HG02623 (cell line): ENCODE results near the gene CENPP.
"Not testable (repeated sequence)": the region's sequence is repeated elsewhere in the genome, so short reads cannot be mapped to it uniquely, and the experiment has no call there.

ENCODE experiments used
- ATAC-seq: cut with Tn5 transposase; IDR thresholded peaks from one replicate; pipeline ENCODE4 v1.9.1; 2021; ENCODE audit warnings: moderate library complexity; ENCODE audit not compliant: unreplicated experiment

The CENPP gene

DNA sequence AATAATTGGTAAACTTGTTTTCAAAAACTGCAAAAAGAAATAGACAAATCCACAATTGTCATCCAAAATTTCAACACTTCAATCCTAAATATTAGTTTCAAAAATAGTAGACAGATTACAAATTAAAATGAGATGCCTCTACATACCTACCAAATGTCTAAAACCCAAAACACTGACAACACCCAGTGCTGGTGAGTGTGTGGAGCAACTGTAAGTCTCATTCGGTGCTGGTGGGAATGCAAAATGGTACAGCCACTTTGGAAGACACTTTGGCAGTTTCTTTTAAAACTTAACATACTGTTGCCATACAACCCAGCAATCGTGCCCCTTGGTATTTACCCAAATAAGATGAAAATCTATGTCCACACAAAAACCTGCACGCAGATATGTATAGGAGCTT is 203.4 kb downstream of the CENPP start:
- ATAC-seq, result no peak

DNA sequence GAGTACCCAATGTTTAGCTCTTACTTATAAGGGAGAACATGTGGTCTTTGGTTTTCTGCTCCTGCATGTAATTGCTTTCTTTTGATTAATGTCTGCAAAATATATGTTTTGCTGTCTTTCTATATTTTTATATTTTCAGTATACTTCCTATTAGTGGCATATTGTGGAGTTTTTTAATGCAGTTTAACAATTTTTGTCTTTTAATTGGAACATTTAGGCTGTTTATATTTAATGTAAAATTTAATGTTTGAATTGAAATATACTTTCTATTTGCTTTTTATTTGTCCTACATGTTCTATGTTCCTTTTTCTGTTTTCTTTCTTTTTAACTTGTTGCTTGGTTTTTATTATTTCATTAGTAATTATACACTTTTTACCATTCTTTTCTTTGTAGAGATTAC is 205.1 kb downstream of the CENPP start:
- ATAC-seq, result no peak

- ATAC-seq, result no peak
Observed at GRCh38 chr9:92534204-92534603, 208.5 kb downstream of the CENPP start.

- ATAC-seq, result no peak
Observed at GRCh38 chr9:92534674-92535073, 208.9 kb downstream of the CENPP start.

DNA sequence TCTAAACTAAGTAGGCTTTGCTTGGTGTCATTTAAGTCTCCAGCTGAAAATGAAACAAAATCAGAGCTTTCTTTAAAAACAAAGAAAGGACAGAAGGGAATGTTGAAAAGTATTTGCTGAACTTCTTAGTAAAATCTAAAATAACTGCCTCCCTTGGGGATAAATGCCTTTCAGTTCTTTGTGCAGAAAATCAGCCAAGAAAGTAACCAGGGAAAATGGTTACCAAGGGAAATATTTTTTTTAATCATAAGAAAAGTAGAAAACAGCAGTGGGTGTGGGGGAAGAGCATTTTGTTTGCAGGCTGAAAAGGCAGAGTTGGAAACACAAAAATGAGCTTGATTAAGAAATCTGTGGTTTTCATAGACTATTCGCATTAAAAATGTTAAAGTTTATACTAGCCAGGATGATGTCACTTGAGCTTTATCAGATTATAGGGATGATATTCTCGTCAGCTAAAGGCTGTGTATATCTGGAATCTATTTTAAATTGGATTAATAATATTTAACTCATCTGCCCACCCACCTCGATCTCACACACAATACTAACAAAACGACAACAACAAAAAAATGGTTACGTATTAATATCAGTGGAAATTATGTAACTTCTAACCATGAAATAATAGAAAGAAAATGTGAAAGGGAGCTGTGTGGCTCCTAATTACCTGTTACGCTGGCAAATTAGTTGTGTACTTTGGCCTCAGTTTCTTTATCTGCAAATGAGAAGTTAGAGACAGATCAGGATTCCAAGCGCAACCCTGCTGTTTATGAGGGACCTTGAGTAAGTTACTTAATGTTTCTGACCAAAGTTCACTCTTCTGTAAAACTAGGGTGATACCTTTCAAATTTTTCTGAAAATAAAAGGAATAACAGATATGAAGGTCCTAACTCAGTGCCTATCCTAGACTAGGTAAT is 210.4 kb downstream of the CENPP start, which contains the start of gene ECM2:
ECM2 (minus strand) TSS at position 51 of the 911 bp plus-strand sequence. CDS start 13,124 bp downstream, outside the sequence.
- ATAC-seq, result no peak

GRCh38 chr9:92538541-92538940 is 212.8 kb downstream of the CENPP start:
- no peak for ATAC-seq

- ATAC-seq, result no peak
Observed at GRCh38 chr9:92543972-92544371, 218.2 kb downstream of the CENPP start.

DNA sequence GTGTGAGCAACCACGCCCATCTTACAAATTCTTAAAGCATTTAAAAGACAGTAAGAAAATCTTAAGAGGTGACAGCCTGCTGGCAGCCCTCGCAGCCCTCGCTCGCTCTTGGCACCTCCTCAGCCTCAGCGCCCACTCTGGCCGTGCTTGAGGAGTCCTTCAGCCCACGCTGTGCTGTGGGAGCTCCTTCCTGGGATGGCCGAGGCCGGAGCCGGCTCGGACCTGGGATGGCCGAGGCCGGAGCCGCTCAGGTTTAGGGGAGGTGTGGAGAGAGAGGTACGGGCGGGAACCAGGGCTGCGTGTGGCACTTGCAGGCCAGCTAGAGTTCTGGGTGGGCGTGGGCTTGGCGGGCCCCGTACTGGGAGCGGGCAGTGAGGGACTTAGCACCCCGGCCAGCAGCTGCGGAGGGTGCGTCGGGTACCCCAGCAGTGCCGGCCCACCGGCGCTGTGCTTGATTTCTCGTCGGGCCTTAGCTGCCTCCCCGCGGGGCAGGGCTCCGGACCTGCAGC is 219.3 kb downstream of the CENPP start:
- ATAC-seq, result no peak

- ATAC-seq, result no peak
Observed at GRCh38 chr9:92547356-92547755, 221.6 kb downstream of the CENPP start.

- no peak for ATAC-seq
Observed at GRCh38 chr9:92550765-92551164, 225.0 kb downstream of the CENPP start.

DNA sequence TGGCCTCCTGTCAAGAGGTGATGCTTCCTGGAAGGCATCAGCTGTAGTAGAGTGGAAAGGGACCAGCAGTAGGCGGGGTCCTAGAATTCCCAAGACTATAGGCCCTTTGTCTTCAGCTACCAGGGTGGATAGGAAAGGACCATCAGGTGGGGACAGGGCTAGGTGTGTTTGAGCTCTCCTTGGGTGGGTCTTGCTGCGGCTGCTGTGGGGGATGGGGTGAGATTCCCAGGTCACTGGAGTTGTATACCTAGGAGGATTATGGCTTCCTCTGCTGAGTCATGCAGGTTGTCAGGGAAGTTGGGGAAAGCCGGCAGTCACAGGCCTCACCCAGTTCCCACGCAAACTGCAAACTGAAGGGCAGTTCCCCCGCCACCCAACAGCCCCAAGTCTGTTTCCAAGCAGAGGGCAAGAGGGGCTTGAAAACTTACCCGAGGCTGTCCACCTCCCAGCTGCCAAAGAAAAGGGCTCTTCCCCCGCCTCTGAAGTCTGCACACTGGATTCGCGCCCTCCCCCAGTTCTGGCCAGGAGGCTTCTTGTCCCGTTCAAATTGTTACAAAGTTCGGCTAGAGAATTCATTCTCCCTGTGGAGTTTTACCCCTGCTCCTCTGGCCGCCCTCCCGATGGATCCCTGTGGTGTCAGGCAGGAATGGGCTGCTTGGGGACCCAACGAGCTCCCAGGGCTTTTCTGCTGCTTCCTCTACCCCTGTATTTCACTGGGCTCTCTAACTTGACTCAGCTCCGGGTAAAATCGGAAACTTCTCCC is 233.0 kb downstream of the CENPP start:
- no peak for ATAC-seq

DNA sequence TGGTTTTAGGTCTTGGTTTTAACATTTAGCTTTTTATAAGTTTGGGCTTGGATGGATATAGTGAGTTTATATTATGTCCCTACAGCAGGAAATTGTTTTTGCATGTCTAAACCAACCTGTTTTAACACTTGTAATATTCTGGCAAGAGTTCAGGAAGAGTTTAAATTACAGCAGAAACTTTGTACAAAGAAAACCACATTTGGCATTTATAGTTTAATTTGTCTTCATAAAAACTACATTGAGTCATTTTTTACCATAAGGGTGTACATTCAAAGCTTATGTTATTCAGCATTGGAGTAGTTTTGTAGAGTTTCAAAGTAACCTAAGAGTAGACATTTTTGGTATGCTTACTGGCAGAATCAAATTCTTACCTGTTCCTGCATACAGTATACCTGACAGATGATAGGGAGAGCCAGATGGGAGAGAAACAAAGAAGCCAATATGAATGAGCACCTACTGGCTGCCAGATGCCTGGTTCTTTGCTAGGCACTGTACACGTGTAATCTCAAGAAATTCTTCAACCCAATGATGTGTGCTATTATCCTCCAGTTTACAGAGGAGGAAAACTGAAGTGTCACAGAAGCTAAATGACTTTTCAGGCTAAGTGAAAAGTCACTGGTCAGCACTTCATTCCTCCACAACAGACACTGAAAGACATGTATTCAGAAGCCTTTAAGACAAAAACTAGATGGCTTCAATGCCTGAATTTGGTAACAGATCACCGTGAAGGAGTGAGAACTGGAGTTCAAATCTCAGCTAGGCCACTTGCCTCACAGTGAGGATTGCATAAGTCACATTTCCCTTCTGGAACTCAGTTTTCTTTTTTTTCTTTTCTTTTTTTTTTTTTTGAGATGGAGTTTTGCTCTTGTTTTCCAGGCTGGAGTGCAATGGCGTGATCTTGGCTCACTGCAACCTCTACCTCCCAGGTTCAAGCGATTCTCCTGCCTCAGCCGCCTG is 235.9 kb downstream of the CENPP start:
- ATAC-seq, result no peak

DNA sequence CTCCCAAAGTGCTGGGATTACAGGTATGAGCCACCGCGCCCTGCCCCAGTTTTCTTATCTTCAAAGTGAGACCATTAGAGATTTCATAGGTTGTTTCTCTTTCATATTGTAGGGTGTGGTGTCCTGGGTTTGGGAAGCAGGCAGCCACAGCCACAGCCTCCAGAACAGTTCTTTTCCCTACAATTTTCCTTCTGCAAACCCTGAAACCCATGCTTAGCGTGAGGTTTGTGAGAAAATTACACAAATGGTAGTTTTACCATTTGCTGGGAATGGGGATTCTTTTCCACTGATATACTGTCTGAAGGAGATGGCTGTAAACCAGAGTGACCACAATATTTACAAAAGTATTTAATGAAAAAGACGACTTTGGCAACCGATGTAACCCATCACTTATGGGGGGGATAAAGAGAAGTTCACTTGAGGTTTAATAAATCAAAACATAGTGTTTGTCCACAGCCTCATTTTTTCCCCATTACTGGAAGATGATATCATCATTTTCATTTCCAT is 236.8 kb downstream of the CENPP start:
- ATAC-seq, result no peak

DNA sequence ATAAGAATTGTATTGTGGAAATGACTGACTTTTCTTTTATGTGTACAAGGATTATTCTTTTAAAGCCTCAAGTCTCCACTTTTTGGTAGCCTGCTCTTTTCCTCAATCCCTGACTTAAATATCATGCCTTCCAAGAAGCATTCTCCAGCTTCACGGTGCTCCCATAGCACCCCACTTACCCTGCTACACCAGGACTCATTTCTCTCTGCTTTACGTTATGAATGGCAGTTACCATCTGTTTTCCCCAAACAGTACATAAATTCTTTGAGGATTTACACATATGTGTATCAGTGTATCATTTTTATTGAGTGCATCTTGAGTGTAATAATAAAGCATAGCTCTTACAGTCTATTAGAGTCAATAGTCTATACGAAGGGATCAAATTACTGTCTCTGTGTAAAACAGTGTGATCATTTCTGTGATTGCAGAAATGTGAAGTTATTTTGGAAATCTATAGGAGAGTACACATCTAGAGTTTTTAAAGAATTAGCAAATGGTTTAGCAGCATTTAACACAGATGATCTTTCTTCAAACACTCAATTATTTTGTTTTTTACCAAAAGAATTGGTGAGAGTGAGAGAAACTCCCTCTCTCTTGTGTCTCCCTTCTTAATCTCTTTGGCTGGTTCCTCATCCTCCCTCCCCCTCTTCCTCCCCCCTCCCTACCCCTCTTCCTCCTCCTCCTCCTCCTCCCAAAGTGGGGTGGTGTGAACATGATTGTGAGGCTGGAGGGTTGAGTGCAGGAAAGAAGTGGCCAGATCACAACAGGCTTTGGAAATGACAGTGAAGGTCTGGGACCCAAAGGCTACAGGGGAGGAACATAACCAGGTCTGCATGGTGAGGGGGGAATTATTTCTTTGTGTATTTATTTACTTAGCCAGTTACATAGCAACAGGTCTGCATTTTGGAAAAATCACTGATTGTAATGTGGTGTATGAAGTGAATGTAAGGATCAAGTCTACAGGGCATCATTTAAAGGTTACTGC is 237.7 kb downstream of the CENPP start:
- no peak for ATAC-seq

DNA sequence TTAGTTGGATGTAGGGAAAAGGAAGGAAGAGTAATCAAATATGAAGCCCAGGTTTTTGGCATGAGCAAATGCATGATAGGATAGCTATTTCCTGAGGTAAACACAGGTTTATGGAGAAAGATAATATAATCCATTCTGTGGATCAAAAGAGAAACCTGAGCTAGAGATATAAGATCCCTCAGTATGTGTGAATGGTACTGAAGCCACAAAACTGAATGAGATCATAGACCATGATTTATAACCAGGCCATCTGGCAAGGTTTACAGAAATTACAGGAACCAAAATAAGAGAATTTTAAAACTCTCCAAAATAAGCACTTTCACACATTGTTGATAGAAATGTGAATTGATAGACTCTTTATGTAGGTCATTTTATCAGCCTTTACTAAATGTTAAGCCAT is 238.8 kb downstream of the CENPP start:
- no peak for ATAC-seq

GRCh38 chr9:92564982-92565381 is 239.2 kb downstream of the CENPP start:
- no peak for ATAC-seq

DNA sequence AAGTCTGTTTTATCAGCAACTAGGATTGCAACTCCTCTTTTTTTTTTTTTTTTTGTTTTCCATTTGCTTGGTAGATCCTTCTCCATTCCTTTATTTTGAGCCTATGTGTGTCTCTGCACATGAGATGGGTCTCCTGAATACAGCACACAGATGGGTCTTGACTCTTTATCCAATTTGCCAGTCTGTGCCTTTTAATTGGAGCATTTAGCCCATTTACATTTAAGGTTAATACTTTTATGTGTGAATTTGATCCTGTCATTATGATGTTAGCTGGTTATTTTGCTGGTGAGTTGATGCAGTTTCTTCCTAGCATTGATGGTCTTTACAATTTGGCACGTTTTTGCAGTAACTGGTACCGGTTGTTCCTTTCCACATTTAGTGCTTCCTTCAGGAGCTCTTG is 246.1 kb downstream of the CENPP start:
- ATAC-seq, result not testable (repeated sequence)

GRCh38 chr9:92573612-92574011 is 247.9 kb downstream of the CENPP start:
- not testable (repeated sequence) for ATAC-seq

DNA sequence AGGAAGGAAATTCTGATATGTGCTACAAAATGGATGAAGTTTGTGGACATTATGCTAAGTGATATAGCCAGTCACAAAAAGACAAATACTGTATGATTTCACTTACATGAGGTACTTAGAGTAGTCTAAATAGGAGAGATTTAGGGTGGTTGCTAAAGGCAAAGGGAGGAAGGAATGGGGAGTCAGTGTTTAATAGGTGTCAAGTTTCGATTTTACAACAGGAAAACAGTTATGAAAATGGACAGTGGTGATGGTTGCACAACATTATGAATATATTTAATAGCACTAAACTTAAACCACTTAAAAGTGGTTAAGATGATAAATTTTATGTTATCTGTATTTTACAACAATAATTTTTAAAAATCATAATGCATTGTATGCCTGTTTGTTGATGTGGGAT is 250.4 kb downstream of the CENPP start:
- no peak for ATAC-seq
